Panc1 (cell line): Measurements from ENCODE around the gene CUTC. TPM values are rescaled to one million over a fixed set of nuclear protein-coding genes. Genes with fewer than 3 reads are reported as not detected.

ENCODE experiments used
- ATAC-seq: fragments of 200-7000 bp; cut with Tn5 transposase; 2 replicates; pipeline ENCODE4 v1.9.1; 2020; ENCODE audit warnings: mild to moderate bottlenecking, moderate library complexity
- BruUV-seq: library from RNA; stranded (reverse); fragments of 400-500 nt; replicated peaks from 2 replicates; lab custom pipeline; 2021; lab: Mats Ljungman, UMichigan
- CTCF ChIA-PET: fragments of 300-600 bp; sonication (Branson Sonifier 250); formaldehyde crosslinking; loops from one replicate; lab custom pipeline; 2022; ENCODE audit warnings: antibody characterized with exemption; lab: Charles Lee
- POLR2A ChIA-PET: fragments of 300-600 bp; sonication (Branson Sonifier 250); formaldehyde crosslinking; loops from one replicate; lab custom pipeline; 2022; ENCODE audit warnings: antibody characterized with exemption; lab: Charles Lee
- DNase-seq: peaks from one replicate; pipeline ENCODE4 v3.0.0-alpha.2; 2010; ENCODE audit warnings: low read depth, low spot score
- H3K27ac ChIP-seq: 2 replicates; pipeline ENCODE4 v1.5.1; 2011; ENCODE audit warnings: mild to moderate bottlenecking, low read length, inconsistent platforms
- H3K27me3 ChIP-seq: fragments of 200-500 bp; sonication (Bioruptor generic); 2 replicates; pipeline ENCODE4 v1.6.0; 2014; ENCODE audit warnings: low read length, inconsistent platforms; ENCODE audit not compliant: control insufficient read depth, insufficient read depth
- H3K36me3 ChIP-seq: fragments of 200-500 bp; sonication (Bioruptor generic); 2 replicates; pipeline ENCODE4 v1.5.1; 2014; ENCODE audit warnings: inconsistent platforms, mild to moderate bottlenecking, low read length, moderate library complexity; ENCODE audit not compliant: control insufficient read depth, insufficient read depth
- H3K4me1 ChIP-seq: 2 replicates; pipeline ENCODE4 v1.5.1; 2011; ENCODE audit warnings: inconsistent platforms, mild to moderate bottlenecking, low read length, moderate library complexity; ENCODE audit not compliant: control insufficient read depth, insufficient read depth
- H3K4me3 ChIP-seq, 2 experiments: 2 replicates each; pipeline ENCODE4 v1.5.1; 2011 to 2012; ENCODE audit warnings: low read depth in 2 of 2, low read length in 2 of 2, mild to moderate bottlenecking in 2 of 2, inconsistent platforms in 1 of 2, moderate library complexity in 1 of 2
- H3K9me3 ChIP-seq: fragments of 200-500 bp; sonication (Bioruptor generic); 2 replicates; pipeline ENCODE4 v1.5.1; 2014; ENCODE audit warnings: low read depth, mild to moderate bottlenecking, inconsistent platforms, low read length, moderate library complexity; ENCODE audit not compliant: control insufficient read depth, insufficient read depth
- POLR2AphosphoS5 ChIP-seq: IDR thresholded peaks from 2 replicates; pipeline ENCODE4 v1.6.1; 2012; ENCODE audit warnings: mild to moderate bottlenecking, low read depth, low read length, moderate library complexity
- SIN3A ChIP-seq: IDR thresholded peaks from 2 replicates; pipeline ENCODE4 v1.6.1; 2012; ENCODE audit warnings: low read depth, mild to moderate bottlenecking, low read length, moderate library complexity, borderline replicate concordance; ENCODE audit not compliant: insufficient read depth
- TCF7L2 ChIP-seq: IDR thresholded peaks from 2 replicates; pipeline ENCODE4 v1.6.1; 2011; ENCODE audit warnings: mild to moderate bottlenecking, low read depth, low read length, inconsistent platforms
- in situ Hi-C: cut with HindIII; loops from 2 replicates; pipeline ENCODE4 v1.10.0; 2016; ENCODE audit warnings: low sequenced_read_pairs, low pct_unique_long_range_greater_than_20kb
- intact Hi-C: fragments of 100-400 bp; cut with micrococcal nuclease; formaldehyde crosslinking; loops from one replicate; pipeline ENCODE4 v1.10.0; 2022; ENCODE audit not compliant: unreplicated experiment
- total RNA-seq: library from RNA; stranded (reverse); gene quantifications from one replicate; pipeline ENCODE4 v1.2.1, GENCODE V29; 2021; ENCODE audit not compliant: unreplicated experiment
- TF ChIP-seq, protein P1 (sequence below), 2 experiments: IDR thresholded peaks; 2 replicates each; pipeline ENCODE4 v1.6.1; 2011 to 2012; ENCODE audit warnings: low read depth in 2 of 2, control low read depth in 1 of 2, low read length in 1 of 2, mild to moderate bottlenecking in 1 of 2, moderate library complexity in 1 of 2; ENCODE audit not compliant: insufficient read depth in 1 of 2
- TF ChIP-seq, protein P2 (sequence below): fragments of 450-650 bp; IDR thresholded peaks from 2 replicates; pipeline ENCODE4 v1.5.1; 2017; ENCODE audit warnings: mild to moderate bottlenecking

The CUTC gene
- total RNA-seq, 1 experiment from 2014 or later = 37.0 TPM

DNA sequence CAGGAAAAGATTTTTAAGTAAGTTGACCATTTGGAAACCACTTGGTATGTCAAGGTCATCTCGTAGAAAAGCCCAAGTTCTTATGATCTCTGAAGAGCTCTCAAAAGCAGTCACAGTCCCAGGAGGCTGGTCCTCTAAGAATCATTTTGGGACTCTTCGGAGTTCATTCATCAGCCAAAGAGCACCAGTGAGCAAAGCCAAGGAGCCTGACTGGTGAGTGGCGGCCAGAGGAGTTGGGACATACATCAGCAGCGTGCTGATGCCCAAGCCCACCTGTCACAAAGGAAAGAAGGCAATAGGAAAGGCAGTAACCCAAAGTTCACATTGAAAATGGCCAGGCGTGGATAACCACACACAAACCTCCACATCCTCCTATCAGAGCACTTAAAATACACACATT, 17.6 kb upstream of the CUTC start:
- Histone ChIP-seq H3K27ac (no peak overlapping the region), H3K27me3 (no peaks in the 10 kb centered on the region), H3K9me3 (no peaks in the 10 kb centered on the region), H3K36me3 (peaks cover 35% of the 10 kb centered on the region), H3K4me3 (no peak overlapping the region), H3K4me1 (no peaks in the 10 kb centered on the region; the same call in 1 of the 2 replicates)
- intact Hi-C loops (loop anchor here (5.0 to 10.0 kb wide), 3 partner anchors 82 to 280 kb away; partner anchors contain the start of gene GOT1), in situ Hi-C loops (no loop called here)
- DNase-seq (no peak), ATAC-seq (no peak)
- POLR2A ChIA-PET = no interaction called here
- no peak for TF ChIP-seq SIN3A
- BruUV-seq = no TSS peak
- CTCF ChIA-PET = interaction anchor here (0.7 kb wide), 1 partner anchor 310 kb away, joined by 5 read pairs; no protein-coding TSS in a partner anchor

DNA sequence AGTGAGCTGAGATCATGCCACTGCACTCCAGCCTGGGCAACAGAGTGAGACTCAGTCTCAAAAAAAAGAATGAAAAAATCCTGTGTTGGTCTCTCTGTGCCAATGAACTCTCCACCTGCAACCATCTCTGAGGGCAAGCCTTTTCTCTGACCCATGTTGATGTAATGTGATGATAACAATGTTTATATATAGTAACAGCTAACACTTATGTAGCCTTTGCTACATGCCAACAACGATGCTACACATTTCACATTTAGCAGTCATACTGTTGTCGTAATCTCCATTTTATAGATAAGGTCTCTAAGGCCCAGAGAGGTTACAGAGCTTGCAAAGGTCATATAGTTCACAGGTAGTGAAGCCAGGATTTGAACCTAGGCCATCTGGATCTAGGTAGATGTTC, 11.6 kb upstream of the CUTC start:
- BruUV-seq = no TSS peak
- no peaks in the 10 kb centered on the region for H3K4me1 ChIP-seq
- POLR2A ChIA-PET = no interaction called here
- intact Hi-C loops = no loop called here
- no peak overlapping the region for H3K27ac ChIP-seq
- no peak overlapping the region for H3K4me3 ChIP-seq
- DNase-seq (no peak), ATAC-seq (no peak)
- H3K27me3 ChIP-seq = no peaks in the 10 kb centered on the region
- CTCF ChIA-PET = no interaction called here
- peaks cover 23% of the 10 kb centered on the region for H3K36me3 ChIP-seq
- H3K9me3 ChIP-seq = no peaks in the 10 kb centered on the region
- TF ChIP-seq POLR2AphosphoS5 = no peak
- in situ Hi-C loops = no loop called here

DNA sequence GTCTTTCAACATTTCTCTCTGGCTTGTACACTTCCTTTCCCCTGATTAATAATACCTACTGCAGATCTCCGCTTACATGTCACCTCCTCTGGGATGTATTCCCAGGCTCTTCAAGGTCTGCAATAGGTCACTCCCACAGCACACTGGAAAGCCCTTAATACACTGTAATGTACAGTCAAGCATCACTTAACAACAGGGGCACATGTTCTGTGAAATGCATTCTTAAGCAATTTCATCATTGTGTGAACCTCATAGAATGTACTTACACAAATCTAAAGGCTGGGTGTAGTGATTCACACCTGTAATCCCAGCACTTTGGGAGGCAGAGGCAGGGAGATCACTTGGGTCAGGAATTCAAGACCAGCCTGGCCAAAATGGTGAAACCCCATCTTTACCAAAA, 2.0 kb upstream of the CUTC start:
- BruUV-seq = no TSS peak
- Histone ChIP-seq H3K36me3 (peaks cover 28% of the 10 kb centered on the region), H3K9me3 (no peaks in the 10 kb centered on the region), H3K27ac (no peak overlapping the region), H3K27me3 (no peaks in the 10 kb centered on the region), H3K4me3 (no peak overlapping the region), H3K4me1 (peaks cover 14% of the 10 kb centered on the region)
- POLR2A ChIA-PET = no interaction called here
- in situ Hi-C loops = no loop called here
- TF ChIP-seq, protein P1, sequence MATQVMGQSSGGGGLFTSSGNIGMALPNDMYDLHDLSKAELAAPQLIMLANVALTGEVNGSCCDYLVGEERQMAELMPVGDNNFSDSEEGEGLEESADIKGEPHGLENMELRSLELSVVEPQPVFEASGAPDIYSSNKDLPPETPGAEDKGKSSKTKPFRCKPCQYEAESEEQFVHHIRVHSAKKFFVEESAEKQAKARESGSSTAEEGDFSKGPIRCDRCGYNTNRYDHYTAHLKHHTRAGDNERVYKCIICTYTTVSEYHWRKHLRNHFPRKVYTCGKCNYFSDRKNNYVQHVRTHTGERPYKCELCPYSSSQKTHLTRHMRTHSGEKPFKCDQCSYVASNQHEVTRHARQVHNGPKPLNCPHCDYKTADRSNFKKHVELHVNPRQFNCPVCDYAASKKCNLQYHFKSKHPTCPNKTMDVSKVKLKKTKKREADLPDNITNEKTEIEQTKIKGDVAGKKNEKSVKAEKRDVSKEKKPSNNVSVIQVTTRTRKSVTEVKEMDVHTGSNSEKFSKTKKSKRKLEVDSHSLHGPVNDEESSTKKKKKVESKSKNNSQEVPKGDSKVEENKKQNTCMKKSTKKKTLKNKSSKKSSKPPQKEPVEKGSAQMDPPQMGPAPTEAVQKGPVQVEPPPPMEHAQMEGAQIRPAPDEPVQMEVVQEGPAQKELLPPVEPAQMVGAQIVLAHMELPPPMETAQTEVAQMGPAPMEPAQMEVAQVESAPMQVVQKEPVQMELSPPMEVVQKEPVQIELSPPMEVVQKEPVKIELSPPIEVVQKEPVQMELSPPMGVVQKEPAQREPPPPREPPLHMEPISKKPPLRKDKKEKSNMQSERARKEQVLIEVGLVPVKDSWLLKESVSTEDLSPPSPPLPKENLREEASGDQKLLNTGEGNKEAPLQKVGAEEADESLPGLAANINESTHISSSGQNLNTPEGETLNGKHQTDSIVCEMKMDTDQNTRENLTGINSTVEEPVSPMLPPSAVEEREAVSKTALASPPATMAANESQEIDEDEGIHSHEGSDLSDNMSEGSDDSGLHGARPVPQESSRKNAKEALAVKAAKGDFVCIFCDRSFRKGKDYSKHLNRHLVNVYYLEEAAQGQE (IDR thresholded peaks at IDR 0.05; ENCODE audit: insufficient read depth in 1 of 2, low read depth in 2 of 2, low read length in 1 of 2) = no peak
- TF ChIP-seq, protein P2, sequence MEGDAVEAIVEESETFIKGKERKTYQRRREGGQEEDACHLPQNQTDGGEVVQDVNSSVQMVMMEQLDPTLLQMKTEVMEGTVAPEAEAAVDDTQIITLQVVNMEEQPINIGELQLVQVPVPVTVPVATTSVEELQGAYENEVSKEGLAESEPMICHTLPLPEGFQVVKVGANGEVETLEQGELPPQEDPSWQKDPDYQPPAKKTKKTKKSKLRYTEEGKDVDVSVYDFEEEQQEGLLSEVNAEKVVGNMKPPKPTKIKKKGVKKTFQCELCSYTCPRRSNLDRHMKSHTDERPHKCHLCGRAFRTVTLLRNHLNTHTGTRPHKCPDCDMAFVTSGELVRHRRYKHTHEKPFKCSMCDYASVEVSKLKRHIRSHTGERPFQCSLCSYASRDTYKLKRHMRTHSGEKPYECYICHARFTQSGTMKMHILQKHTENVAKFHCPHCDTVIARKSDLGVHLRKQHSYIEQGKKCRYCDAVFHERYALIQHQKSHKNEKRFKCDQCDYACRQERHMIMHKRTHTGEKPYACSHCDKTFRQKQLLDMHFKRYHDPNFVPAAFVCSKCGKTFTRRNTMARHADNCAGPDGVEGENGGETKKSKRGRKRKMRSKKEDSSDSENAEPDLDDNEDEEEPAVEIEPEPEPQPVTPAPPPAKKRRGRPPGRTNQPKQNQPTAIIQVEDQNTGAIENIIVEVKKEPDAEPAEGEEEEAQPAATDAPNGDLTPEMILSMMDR = no peak
- TF ChIP-seq SIN3A (no peak), TCF7L2 (no peak), POLR2AphosphoS5 (no peak)
- intact Hi-C loops = no loop called here
- CTCF ChIA-PET = no interaction called here
- ATAC-seq (no peak), DNase-seq (no peak)
